ENCODE data around the gene SPTBN1.

Gene SPTBN1

DNA sequence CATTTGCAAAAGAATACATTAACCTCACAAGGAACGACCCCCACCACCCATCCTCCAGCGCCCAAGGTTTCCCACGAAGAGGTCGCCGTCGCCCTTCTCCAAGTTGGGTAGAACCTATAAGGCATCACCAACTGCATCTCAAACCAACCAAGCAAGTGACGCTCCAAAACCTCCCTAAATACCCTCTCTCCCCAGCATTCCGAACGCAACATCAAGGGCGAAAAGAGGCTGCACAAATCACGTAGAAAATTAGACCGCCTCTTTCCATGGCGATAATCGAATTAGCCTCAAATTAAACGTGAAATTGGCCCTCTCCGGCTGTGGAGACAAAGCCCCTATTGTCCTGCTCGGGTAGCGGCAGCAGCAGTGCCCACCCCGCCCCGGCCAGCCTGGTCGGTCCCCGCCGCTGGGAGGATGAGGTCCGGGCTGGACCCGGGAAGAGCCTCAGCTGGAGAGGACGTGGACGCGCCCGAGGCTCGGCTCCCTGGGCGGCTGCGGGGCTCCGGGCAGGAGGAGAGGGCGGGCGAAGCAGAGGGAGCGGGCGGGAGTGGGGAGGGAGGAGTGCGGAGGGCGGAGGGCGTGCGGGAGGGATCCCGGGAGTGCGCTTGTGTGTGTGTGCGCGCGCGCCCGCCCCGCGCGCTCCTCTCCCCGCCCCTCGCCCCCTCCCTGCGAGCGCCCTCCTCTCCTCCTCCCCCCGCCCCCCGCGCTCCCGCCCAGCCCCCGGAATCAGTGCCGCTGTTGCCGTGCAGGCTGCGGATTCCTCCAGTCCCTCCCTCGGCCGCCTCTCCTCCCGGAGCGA is at the start of gene SPTBN1:
TSS of gene SPTBN1 (plus strand) at position 765 of the 799 bp plus-strand sequence. CDS start 70,092 bp downstream, outside the sequence.
- TF ChIP-seq GATA3 (IDR thresholded peaks at IDR 0.05; ENCODE audit: low read depth, low read length): no peak
- TF ChIP-seq GATA2 (IDR thresholded peaks at IDR 0.05; ENCODE audit: low read depth, low read length): no peak

DNA sequence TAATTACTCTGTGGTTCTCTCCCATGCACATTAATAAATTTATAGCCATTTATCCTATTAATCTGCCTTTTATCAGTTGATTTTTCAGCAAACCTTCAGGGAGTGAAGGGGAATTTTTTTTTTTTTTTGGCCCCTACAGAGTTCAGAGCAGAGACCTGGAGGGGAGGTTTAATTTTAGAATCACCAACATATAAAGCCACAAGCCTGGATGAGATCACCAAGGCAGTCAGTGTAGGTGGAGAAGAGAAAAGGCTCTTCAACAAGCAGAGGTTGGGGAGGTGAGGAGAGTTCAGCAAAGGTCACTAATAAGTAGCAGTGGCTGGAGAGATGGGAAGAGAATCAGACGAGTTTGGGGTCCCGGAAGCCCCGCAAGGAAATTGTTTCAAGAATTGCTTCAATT is 48.4 kb upstream of the SPTBN1 start:
- TF ChIP-seq GATA3 (IDR thresholded peaks at IDR 0.05; ENCODE audit: low read depth, low read length) (no peak), GATA2 (IDR thresholded peaks at IDR 0.05; ENCODE audit: low read depth, low read length) (no peak)

DNA sequence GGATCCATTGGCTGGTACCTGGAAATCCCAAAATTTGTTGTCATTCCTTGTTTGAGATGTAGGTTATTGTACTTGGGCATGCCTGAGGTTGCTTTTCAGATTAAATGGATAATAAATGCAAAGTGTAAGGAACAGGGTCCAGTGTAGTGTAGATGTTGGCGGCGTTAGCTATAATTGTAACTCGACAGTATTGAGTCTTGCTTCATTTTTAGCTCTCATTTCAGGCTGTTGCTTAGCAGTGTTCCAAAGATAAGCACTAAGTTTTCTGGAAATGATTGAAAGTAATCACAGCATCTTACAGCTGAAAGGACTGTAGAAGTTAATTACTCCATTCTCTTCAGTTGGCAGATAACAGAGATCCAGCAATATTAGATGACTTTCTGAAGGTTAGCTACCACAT is 47.8 kb upstream of the SPTBN1 start:
- TF ChIP-seq GATA3 (IDR thresholded peaks at IDR 0.05; ENCODE audit: low read depth, low read length) (no peak), GATA2 (IDR thresholded peaks at IDR 0.05; ENCODE audit: low read depth, low read length) (no peak)

DNA sequence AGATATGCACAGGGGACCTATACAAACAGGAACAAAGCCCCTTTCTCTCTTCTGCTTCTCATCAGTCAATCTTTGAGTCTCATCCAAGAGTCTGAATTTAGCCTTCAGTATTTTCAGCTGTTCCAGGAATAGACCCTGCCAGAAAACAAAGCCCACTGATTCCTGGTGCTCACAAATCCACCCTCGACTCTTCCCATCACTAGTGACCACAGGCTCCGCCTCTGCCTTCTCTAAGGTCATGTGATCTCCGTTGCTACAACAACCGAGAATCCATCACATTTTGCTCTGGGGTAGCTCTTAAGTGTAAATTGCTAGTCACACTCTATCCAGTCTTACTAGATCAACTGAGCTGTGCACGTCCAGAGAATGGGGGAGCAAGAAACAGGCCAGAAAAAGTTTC is 46.4 kb upstream of the SPTBN1 start:
- TF ChIP-seq GATA2 (IDR thresholded peaks at IDR 0.05; ENCODE audit: low read depth, low read length) (no peak), GATA3 (IDR thresholded peaks at IDR 0.05; ENCODE audit: low read depth, low read length) (no peak)

DNA sequence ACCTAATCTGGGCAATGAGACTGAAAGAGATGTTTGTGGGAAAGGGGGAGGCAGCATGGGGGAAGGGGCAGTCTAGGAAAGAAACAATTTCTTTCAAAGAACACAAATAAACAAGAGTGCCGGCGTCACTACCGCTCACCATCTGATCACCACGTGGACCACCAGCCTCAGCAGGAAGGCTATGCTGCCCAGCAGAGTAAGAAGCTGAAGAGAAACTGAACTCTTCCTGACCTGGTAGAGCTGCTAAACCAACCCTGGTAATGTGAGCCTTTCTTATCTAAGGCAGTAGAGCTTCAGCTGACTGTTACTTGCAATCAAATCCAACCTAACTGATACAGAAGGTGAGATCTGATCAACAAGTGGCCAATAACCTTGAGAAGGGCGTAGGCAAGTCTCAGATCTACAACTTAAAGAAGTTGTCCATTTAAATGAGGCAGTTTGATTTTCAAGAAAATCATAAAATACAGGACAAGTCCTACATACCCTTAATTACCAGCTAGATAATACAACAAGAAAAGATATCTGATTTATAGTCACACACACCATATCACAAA is 44.2 kb upstream of the SPTBN1 start:
- no peak for TF ChIP-seq GATA3 (IDR thresholded peaks at IDR 0.05; ENCODE audit: low read depth, low read length)

DNA sequence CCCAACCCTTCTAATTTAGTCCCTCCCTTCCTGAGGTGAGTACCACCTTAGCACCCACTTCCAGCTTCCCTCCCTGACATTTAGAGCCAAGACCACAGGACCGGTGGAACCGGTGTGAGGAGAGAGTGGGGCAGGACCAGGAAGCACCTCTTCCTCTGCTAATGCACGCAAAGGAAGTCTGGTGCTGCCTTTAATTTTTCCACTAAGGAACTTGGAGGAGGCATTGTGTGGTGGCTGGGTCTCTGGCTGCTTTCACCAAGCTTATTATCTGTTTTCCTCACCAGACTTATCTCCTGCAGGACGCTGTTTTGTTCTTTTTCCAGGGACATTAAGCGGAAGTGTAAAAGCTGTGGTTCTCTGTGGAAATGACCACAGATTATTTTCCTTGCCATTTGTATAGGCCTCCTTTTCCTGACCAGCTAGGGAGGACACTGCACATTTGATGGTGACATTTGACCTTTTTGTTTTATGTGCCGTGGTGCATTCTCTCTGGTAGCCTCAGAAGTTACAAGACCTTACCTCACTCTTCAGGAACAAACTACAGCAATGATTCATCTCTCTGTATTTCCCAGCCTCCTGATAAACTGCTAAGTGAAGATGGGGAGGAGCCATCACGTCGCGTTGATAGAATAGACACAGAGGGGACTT is 39.8 kb upstream of the SPTBN1 start:
- no peak for TF ChIP-seq GATA2 (IDR thresholded peaks at IDR 0.05; ENCODE audit: low read depth, low read length)
- no peak for TF ChIP-seq GATA3 (IDR thresholded peaks at IDR 0.05; ENCODE audit: low read depth, low read length)

DNA sequence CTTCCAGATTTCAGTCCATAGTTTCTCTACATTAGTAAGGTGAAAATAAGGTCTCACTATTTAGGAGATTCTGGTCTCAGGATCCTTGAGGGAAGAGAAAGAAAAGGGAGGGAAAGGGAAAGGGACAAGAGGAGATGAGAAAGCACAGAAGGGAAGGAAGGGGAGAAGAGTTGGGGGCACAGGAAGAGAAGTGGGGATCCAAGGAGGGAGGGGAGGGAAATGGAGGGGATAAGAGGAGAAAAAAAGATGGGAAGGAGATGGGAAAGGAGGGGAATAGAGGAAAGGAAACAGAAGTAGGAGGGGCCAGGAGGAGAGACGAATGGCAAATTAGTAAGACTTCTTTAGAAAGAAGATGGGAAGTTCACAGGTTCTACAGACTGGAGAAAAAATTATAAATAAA is 39.2 kb upstream of the SPTBN1 start:
- TF ChIP-seq GATA3 (IDR thresholded peaks at IDR 0.05; ENCODE audit: low read depth, low read length): no peak
- no peak for TF ChIP-seq GATA2 (IDR thresholded peaks at IDR 0.05; ENCODE audit: low read depth, low read length)

DNA sequence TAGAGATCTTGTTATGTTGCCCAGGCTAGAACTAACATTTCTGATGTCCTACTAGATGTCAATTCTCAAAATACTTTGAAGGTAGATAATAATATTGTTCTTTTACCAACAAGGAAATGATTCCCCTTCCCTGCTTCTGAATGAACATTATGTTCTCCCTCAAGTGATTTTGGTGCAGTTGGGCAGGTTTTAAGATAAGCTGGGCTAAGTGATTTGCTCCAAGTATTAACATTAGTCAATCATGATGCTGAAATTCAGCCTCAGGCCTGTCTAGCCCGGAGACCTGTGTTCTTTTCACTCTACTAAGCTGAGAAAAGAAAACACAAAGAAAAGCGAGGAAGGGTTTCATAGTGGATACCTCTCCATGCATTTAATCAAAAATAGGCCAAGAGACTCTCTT is 38.5 kb upstream of the SPTBN1 start:
- no peak for TF ChIP-seq GATA2 (IDR thresholded peaks at IDR 0.05; ENCODE audit: low read depth, low read length)
- TF ChIP-seq GATA3 (IDR thresholded peaks at IDR 0.05; ENCODE audit: low read depth, low read length): no peak

DNA sequence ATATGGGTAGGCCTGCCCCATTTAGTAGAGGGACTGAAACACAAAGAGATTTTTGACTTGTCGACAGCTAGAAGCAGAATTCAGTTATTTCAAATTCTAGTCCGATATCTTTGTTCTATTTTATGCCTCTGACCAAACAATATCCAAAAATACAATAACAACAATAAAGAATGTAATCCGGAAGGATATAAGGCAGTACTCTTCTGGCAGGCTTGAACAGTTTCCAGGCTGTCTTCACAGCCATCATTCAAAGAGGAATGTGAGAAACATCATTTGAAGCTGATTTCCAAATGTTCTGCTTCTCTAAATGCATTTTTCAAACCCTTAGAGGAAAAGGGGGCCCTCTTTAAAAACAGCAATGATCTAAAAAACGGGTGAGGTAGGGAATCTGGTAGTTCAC is 36.7 kb upstream of the SPTBN1 start:
- TF ChIP-seq GATA2 (IDR thresholded peaks at IDR 0.05; ENCODE audit: low read depth, low read length): no peak
- TF ChIP-seq GATA3 (IDR thresholded peaks at IDR 0.05; ENCODE audit: low read depth, low read length): no peak

DNA sequence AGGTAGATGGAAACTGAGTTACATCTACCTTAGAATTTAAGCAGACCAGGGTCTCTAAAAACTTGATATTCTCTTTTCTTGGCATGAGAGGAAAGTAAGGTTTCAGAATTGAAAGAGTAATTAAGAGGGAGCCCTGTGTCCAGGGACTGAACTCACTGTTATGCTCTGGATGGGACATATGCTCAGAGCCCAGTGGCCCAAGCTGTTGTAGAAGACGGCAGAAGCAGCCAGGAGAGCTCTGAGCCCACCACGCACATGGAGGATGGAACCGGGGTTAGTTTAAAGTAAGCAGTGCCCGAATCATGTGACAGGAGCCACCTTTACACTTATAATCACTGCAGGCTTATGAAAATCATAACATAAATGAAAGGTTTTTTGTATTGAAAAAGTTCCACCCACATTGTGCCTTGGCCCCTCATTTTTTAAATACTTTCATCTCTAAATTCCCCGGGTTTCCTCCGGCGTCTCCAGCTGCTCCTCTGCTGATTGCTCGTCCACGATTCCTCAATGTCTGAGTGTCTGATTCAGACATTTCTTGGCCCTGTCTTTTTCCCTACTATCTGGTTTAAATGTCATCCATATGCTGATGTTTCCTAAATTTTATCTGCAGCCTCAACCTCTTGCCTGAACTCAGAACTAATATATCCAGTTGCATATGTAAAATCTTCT is 36.1 kb upstream of the SPTBN1 start:
- no peak for TF ChIP-seq GATA2 (IDR thresholded peaks at IDR 0.05; ENCODE audit: low read depth, low read length)
- TF ChIP-seq GATA3 (IDR thresholded peaks at IDR 0.05; ENCODE audit: low read depth, low read length): no peak

DNA sequence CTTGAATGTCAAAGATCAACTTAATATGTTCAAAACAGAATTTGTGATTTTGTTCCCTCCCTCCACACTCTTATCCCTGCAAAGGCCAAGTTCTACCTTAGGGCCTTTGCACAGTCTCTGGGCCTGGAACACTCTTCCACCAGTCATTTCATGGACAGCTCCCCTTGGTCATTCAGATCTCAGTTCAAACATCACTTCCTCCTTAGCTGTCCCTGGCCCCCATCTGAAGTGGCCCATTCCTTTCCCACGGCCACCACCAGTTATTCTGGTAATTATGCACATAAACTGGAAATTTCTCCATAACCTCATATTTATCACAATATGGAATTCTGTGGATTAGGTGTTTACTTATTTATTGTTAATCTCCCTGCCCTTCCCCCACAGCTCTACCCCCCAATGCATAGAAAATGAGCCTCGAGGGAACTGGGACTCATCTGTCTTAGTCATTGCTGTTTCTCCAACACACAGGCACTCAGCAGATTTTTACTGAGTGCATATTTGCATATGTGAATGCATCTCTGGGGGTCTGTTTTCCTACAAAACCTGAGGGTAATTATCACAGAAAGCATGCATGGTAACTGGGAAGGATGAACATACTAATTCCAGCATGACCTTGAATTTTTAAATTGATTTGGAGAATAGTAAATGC is 35.5 kb upstream of the SPTBN1 start:
- TF ChIP-seq GATA2 (IDR thresholded peaks at IDR 0.05; ENCODE audit: low read depth, low read length) (no peak), GATA3 (IDR thresholded peaks at IDR 0.05; ENCODE audit: low read depth, low read length) (no peak)

DNA sequence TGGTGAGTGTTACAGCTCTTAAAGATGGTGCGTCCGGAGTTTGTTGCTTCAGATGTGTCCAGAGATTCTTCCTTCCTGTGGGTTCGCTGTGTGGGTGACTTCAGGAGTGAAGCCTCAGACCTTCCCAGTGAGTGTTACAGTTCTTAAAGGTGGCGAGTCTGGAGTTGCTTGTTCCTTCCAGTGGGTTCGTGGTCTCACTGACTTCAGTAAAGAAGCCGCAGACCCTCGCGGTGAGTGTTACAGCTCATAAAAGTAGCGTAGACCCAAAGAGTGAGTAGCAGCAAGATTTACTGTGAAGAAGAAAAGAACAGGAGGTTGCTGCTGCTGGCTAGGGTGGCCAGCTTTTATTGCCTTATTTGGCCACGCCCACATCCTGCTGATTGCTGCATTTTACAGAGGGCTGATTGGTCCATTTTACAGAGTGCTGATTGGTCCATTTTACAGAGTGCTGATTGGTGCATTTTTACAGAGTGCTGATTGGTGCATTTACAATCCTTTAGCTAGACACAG is 34.0 kb upstream of the SPTBN1 start:
- TF ChIP-seq GATA2 (IDR thresholded peaks at IDR 0.05; ENCODE audit: low read depth, low read length) (no peak), GATA3 (IDR thresholded peaks at IDR 0.05; ENCODE audit: low read depth, low read length) (no peak)

DNA sequence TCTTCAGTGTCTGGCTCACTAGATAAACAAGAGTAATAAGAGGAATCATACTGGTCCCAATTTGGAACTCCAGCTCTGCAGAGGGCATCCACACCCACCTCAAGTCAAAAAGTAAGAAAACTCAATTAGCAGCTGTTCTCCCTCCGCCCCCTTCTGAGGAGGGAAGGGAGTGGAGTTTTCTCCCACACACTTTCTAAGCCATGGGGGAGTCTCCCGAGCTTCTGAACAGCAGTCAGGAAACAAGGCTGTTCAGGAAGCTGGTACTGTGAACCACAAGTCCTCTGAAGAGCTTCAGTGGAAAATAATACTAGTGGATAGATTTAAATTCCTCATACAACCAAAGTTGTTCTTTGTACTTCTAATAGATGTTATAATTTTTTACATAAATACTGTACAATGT is 32.9 kb upstream of the SPTBN1 start:
- TF ChIP-seq GATA2 (IDR thresholded peaks at IDR 0.05; ENCODE audit: low read depth, low read length) (no peak), GATA3 (IDR thresholded peaks at IDR 0.05; ENCODE audit: low read depth, low read length) (no peak)

Measured in SH-SY5Y (cell line).